Myometrial cell (primary cell): ENCODE measurements around the gene ARHGAP45. TPM values are rescaled to one million over a fixed set of nuclear protein-coding genes. Genes with fewer than 3 reads are reported as not detected.

Source experiments
- total RNA-seq: library from RNA; depleted of rRNA; stranded (reverse); fragments of >200 nt; gene quantifications from 2 replicates; pipeline ENCODE4 v1.2.3, GENCODE V29; 2015

The ARHGAP45 gene, protein sequence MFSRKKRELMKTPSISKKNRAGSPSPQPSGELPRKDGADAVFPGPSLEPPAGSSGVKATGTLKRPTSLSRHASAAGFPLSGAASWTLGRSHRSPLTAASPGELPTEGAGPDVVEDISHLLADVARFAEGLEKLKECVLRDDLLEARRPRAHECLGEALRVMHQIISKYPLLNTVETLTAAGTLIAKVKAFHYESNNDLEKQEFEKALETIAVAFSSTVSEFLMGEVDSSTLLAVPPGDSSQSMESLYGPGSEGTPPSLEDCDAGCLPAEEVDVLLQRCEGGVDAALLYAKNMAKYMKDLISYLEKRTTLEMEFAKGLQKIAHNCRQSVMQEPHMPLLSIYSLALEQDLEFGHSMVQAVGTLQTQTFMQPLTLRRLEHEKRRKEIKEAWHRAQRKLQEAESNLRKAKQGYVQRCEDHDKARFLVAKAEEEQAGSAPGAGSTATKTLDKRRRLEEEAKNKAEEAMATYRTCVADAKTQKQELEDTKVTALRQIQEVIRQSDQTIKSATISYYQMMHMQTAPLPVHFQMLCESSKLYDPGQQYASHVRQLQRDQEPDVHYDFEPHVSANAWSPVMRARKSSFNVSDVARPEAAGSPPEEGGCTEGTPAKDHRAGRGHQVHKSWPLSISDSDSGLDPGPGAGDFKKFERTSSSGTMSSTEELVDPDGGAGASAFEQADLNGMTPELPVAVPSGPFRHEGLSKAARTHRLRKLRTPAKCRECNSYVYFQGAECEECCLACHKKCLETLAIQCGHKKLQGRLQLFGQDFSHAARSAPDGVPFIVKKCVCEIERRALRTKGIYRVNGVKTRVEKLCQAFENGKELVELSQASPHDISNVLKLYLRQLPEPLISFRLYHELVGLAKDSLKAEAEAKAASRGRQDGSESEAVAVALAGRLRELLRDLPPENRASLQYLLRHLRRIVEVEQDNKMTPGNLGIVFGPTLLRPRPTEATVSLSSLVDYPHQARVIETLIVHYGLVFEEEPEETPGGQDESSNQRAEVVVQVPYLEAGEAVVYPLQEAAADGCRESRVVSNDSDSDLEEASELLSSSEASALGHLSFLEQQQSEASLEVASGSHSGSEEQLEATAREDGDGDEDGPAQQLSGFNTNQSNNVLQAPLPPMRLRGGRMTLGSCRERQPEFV
- 3.5 and 8.5 TPM in 2 replicates for total RNA-seq

GRCh38 chr19:1066748-1067340 lies at the start of gene ARHGAP45:
ARHGAP45 (plus strand) TSS chr19:1067167; CDS start chr19:1067406, 239 bp downstream.

GRCh38 chr19:1020868-1021425 lies 46.0 kb upstream of the ARHGAP45 start, which contains the start of gene TMEM259:
TMEM259 (minus strand) TSS chr19:1021123; CDS start chr19:1020996, 127 bp downstream.

GRCh38 chr19:1025960-1026782 lies 40.8 kb upstream of the ARHGAP45 start, which contains the start of gene CNN2:
CNN2 (plus strand) TSS chr19:1026608; CDS start chr19:1026662, 54 bp downstream.

GRCh38 chr19:1039646-1040475 lies 27.1 kb upstream of the ARHGAP45 start, which contains the start of gene ABCA7:
ABCA7 (plus strand) TSS chr19:1040107; CDS start chr19:1041362, 1,255 bp downstream.

DNA sequence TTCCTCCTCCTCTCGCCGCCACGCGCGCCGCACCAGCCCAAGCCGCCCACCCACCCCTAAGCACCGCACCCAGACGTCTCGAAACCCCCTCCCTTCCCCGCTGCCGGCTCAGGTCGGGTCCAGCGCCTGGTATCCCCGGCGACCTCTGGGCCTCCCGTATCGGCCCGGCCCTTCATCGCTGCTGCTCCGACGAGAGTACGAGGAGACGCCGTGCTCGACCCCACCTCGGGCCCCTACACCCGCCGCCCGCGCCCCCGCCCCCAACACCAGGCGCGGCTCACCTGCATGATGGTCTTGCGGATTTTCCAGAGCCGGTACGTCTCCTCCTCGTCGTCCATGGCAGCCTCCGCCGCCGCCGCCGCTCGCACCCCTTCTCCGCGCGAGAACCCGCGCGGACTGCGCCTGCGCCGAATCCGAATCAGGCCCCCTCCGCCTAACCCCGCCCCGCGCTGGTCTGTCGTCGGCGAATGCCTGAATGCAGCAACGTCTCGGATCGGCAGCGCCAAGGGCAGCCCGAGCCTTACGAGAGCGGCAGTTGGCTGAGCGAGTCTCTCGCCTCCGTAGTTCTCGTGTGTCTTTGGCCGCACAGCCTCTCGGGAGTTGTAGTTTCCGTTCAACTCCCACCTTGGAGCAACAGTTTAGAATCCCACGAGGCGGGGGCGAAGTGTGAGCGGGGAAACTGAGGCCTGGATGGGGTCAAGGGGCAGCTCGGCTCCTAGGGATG lies 28.2 kb downstream of the ARHGAP45 start, which contains the start of gene POLR2E:
Gene POLR2E, minus strand, starts transcription at position 398 of the 724 bp plus-strand sequence. Its CDS starts 60 bp downstream, at position 338.

DNA sequence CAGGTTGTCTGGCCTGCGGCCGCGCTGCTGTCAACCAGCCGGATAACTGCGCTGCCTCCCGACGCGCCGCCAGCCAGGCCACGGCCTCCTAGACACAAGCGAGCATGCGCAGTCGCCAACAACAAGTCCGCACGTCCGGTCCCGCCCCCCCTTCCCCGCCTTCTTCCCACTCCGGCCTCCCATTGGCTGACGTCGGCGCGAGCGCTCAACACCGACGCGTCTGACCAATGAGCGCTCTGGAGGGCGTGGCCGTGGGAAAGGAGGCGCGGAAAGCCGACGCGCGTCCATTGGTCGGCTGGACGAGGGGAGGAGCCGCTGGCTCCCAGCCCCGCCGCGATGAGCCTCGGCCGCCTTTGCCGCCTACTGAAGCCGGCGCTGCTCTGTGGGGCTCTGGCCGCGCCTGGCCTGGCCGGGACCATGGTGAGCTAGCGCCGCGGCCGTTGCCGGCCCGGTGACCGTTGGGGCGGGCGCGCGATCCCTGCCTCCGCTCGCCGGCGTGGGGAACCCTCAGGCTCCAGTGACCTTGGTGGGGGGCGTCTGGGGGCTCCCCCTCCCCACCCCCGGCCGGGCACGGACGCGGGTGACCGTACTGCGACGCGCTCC lies 36.8 kb downstream of the ARHGAP45 start, which contains the start of gene GPX4:
Gene GPX4, plus strand, starts transcription at position 287 of the 603 bp plus-strand sequence. Its CDS starts 50 bp downstream, at position 337.

Other genes starting within 250 kb of the ARHGAP45 start
- 0.35 and 0.58 TPM in 2 replicates for gene PLPPR3, start 245.2 kb upstream of the ARHGAP45 start, total RNA-seq
- not detected in 2 replicates for gene AZU1, start 239.3 kb upstream of the ARHGAP45 start, total RNA-seq
- not detected in 2 replicates for gene PRTN3, start 226.2 kb upstream of the ARHGAP45 start, total RNA-seq
- gene ELANE, start 214.9 kb upstream of the ARHGAP45 start, total RNA-seq = not detected in 2 replicates
- 2.0 and 5.7 TPM in 2 replicates for gene CFD, start 207.5 kb upstream of the ARHGAP45 start, total RNA-seq
- 35.4 and 44.7 TPM in 2 replicates for gene MED16, start 174.0 kb upstream of the ARHGAP45 start, total RNA-seq
- gene RNU6-9, start 173.7 kb upstream of the ARHGAP45 start, total RNA-seq = not detected in 2 replicates
- 34.7 and 66.6 TPM in 2 replicates for gene R3HDM4, start 153.9 kb upstream of the ARHGAP45 start, total RNA-seq
- gene KISS1R, start 149.8 kb upstream of the ARHGAP45 start, total RNA-seq = 0.18 TPM in 1 of 2 replicates, not detected in the other
- 11.7 and 15.3 TPM in 2 replicates for gene ARID3A, start 141.1 kb upstream of the ARHGAP45 start, total RNA-seq
- gene WDR18, start 82.8 kb upstream of the ARHGAP45 start, total RNA-seq = 45.7 and 62.3 TPM in 2 replicates
- 0.58 TPM in 1 of 2 replicates, not detected in the other for gene GRIN3B, start 66.7 kb upstream of the ARHGAP45 start, total RNA-seq
- gene TMEM259, start 46.0 kb upstream of the ARHGAP45 start, total RNA-seq = 175 and 210 TPM in 2 replicates
- gene RNU6-2, start 45.6 kb upstream of the ARHGAP45 start, total RNA-seq = not detected in 2 replicates
- gene CNN2, start 40.6 kb upstream of the ARHGAP45 start, total RNA-seq = 299 and 306 TPM in 2 replicates
- gene ABCA7, start 27.1 kb upstream of the ARHGAP45 start, total RNA-seq = 2.3 and 5.3 TPM in 2 replicates
- 360 and 361 TPM in 2 replicates for gene POLR2E, start 28.2 kb downstream of the ARHGAP45 start, total RNA-seq
- 478 TPM in 2 replicates for gene GPX4, start 36.8 kb downstream of the ARHGAP45 start, total RNA-seq
- gene SBNO2, start 107.1 kb downstream of the ARHGAP45 start, total RNA-seq = 34.9 and 36.0 TPM in 2 replicates
- 75.2 and 81.2 TPM in 2 replicates for gene STK11, start 138.6 kb downstream of the ARHGAP45 start, total RNA-seq
- 3.0 and 7.2 TPM in 2 replicates for gene CBARP, start 170.8 kb downstream of the ARHGAP45 start, total RNA-seq
- gene ATP5F1D, start 174.6 kb downstream of the ARHGAP45 start, total RNA-seq = 63.1 and 89.1 TPM in 2 replicates
- 6.2 and 9.5 TPM in 2 replicates for gene MIDN, start 181.4 kb downstream of the ARHGAP45 start, total RNA-seq
- gene CIRBP, start 202.2 kb downstream of the ARHGAP45 start, total RNA-seq = 242 and 292 TPM in 2 replicates
- 37.2 and 77.3 TPM in 2 replicates for gene FAM174C, start 208.4 kb downstream of the ARHGAP45 start, total RNA-seq
- not detected in 2 replicates for gene EFNA2, start 218.7 kb downstream of the ARHGAP45 start, total RNA-seq